K562 (cell line): ENCODE results near the gene ITGAL. TPM values are rescaled to one million over a fixed set of nuclear protein-coding genes. Genes with fewer than 3 reads are reported as not detected.
A peak's percentile ranks its signal among the peaks of the same experiment; 100 is the strongest.

ENCODE experiments used
- EHMT2 ChIP-seq: fragments of 450-650 bp; IDR thresholded peaks from 2 replicates; pipeline ENCODE4 v1.6.1; 2018; ENCODE audit warnings: antibody characterized with exemption
- GTF3C2 ChIP-seq: IDR thresholded peaks from 3 replicates; pipeline ENCODE4 v1.6.1; 2011; ENCODE audit warnings: borderline replicate concordance, mild to moderate bottlenecking, moderate library complexity; ENCODE audit not compliant: insufficient read length; ENCODE audit errors: extremely low read depth
- HCFC1 ChIP-seq: IDR thresholded peaks from 2 replicates; pipeline ENCODE4 v1.6.1; 2012; ENCODE audit warnings: low read depth, low read length, improper control_type of control experiment
- HNRNPH1 ChIP-seq: fragments of 200-400 bp; formaldehyde crosslinking; optimal IDR thresholded peaks from 2 replicates; pipeline ENCODE3; 2017; ENCODE audit warnings: low read depth, mild to moderate bottlenecking, low read length, moderate library complexity
- LCOR ChIP-seq: sonication (generic); formaldehyde crosslinking; IDR thresholded peaks from 2 replicates; pipeline ENCODE4 v1.8.0; 2022; ENCODE audit warnings: mild to moderate bottlenecking, missing genetic modification reagents
- MAFK ChIP-seq: IDR thresholded peaks from 2 replicates; pipeline ENCODE4 v1.6.1; 2011; ENCODE audit warnings: low read length, improper control_type of control experiment
- PRMT5 ChIP-seq: sonication (generic); formaldehyde crosslinking; IDR thresholded peaks from 2 replicates; pipeline ENCODE4 v1.5.0; 2020; ENCODE audit warnings: missing genetic modification reagents
- RNF2 ChIP-seq: sonication (generic); IDR thresholded peaks from 2 replicates; pipeline ENCODE4 v1.6.1; 2016
- SIRT6 ChIP-seq: IDR thresholded peaks from one replicate; pipeline ENCODE4 v1.6.1; 2012; ENCODE audit warnings: low read depth, mild to moderate bottlenecking, control low read depth, inconsistent platforms, low read length, moderate library complexity
- SMAD1 ChIP-seq: fragments of 150-350 bp; IDR thresholded peaks from 2 replicates; pipeline ENCODE4 v1.6.1; 2014; ENCODE audit warnings: low read length, low read depth; ENCODE audit not compliant: partially characterized antibody
- SMAD4 ChIP-seq: fragments of 250-450 bp; sonication (Bioruptor Pico); conservative IDR thresholded peaks from 2 replicates; pipeline ENCODE4 v1.8.0; 2021; ENCODE audit warnings: inconsistent platforms, mild to moderate bottlenecking, moderate library complexity
- TBP ChIP-seq: optimal IDR thresholded peaks from 2 replicates; pipeline ENCODE3; 2011; ENCODE audit warnings: low read depth, low read length, improper control_type of control experiment
- ZFP30 ChIP-seq: fragments of 250-450 bp; sonication (Bioruptor Pico); IDR thresholded peaks from 2 replicates; pipeline ENCODE4 v1.8.0; 2022; ENCODE audit warnings: moderate library complexity, mild to moderate bottlenecking, inconsistent platforms, borderline replicate concordance
- ZNF584 ChIP-seq: fragments of 200-800 bp; sonication (Bioruptor generic); IDR thresholded peaks from 2 replicates; pipeline ENCODE4 v1.6.1; 2016; ENCODE audit warnings: low read depth, mild to moderate bottlenecking, missing genetic modification characterization, missing compliant biosample characterization
- ZNF609 ChIP-seq: sonication (generic); formaldehyde crosslinking; IDR thresholded peaks from 2 replicates; pipeline ENCODE4 v1.8.1; 2023; ENCODE audit warnings: missing genetic modification reagents, mild to moderate bottlenecking, borderline replicate concordance
- polyA plus RNA-seq, 8 experiments: library from polyadenylated mRNA; depleted of rRNA in 4 of 8; stranded (reverse) in 5 of 8; unstranded in 3 of 8; fragments of >200 nt; fragmentation: Nextera tagmentation in 2 of 8; fragmentation: Illumina TruSeq in 1 of 8; extraction: Ambion mirVana in 2 of 8; extraction: Trizol in 1 of 8; gene quantifications; 2 replicates each; pipeline versions ENCODE4 v1.2.1 to v1.2.3, GENCODE V29; 2011 to 2014; ENCODE audit warnings: inconsistent platforms in 1 of 8, missing spikeins in 1 of 8
- total RNA-seq, 7 experiments: library from RNA; depleted of rRNA in 6 of 7; stranded (reverse); fragments of >200 nt in 6 of 7; fragmentation: Illumina TruSeq in 2 of 7; extraction: Trizol in 2 of 7; gene quantifications; 2 replicates each; pipeline versions ENCODE4 v1.2.1 to v1.2.3, GENCODE V29; 2011 to 2021; ENCODE audit warnings: low replicate concordance in 1 of 7
- TF ChIP-seq, protein P1 (sequence below): fragments of 250-450 bp; sonication (Bioruptor Pico); IDR thresholded peaks from 2 replicates; pipeline ENCODE4 v1.8.0; 2021; ENCODE audit warnings: moderate library complexity, mild to moderate bottlenecking, inconsistent platforms
- TF ChIP-seq, protein P2 (sequence below): fragments of 200-400 bp; formaldehyde crosslinking; IDR thresholded peaks from 2 replicates; pipeline ENCODE4 v1.6.1; 2017; ENCODE audit warnings: mild to moderate bottlenecking, low read depth, low read length, moderate library complexity

The ITGAL gene
- total and polyA plus RNA-seq, 9 of the 15 experiments (the other 6 are each of a cell fraction or from before 2014, with no cell fraction given): 0.01 to 0.53 TPM; not detected in 7

DNA sequence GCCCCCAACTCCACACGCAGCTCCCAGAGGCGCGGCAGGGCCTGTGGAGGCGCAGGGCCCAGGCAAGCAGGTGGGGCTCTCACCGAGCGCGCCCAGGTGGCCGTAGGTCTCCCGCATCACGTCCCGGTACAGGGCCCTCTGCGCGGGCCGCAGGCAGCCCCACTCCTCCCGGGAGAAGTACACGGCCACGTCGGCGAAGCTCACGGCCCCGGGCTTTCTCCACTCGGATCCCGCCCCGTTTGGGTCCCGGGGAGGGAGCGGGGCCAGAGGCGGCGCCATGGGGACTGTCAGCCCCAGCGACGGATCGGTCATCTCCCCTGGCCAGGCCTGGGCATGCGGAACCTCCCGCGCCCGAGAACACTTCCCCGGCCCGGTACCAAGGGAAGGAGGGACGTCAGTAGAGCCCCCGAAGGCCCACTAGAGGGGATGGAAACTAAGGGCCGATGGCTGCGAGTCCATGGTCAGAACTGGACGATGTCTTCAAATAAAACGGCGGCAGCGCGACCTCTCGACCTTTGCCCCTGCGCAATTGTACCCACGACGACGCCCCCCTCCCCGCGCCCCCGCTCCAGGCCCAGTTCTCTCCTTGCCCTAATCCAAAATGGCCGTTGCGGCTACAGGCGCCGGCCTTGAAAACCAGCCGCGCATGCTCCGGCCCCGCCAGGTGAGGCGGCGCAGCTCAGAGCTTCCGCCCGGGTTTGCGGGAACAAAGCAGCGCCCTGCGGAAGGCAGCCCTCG, 62.0 kb downstream of the ITGAL start, which contains the start of gene ZNF747 (continued):
- no peak for TF ChIP-seq ZNF609 (CRISPR knock-in tag)
- no peak for TF ChIP-seq HNRNPH1
- TF ChIP-seq, protein P1, sequence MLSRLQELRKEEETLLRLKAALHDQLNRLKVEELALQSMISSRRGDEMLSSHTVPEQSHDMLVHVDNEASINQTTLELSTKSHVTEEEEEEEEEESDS (CRISPR knock-in tag): no peak
- no peak for TF ChIP-seq SMAD1
- TF ChIP-seq GTF3C2: no peak
- TF ChIP-seq MAFK: no peak
- no peak for TF ChIP-seq SIRT6
- TF ChIP-seq ZNF584 (CRISPR knock-in tag): peak; percentile 65
- no peak for TF ChIP-seq PRMT5 (CRISPR knock-in tag)
- TF ChIP-seq LCOR (CRISPR knock-in tag): no peak
- TF ChIP-seq EHMT2: no peak
- TF ChIP-seq TBP: peak; percentile 67
- no peak for TF ChIP-seq ZFP30 (CRISPR knock-in tag)
- TF ChIP-seq SMAD4: no peak
- no peak; the same call in 1 of the 2 replicates for TF ChIP-seq RNF2
- TF ChIP-seq, protein P2, sequence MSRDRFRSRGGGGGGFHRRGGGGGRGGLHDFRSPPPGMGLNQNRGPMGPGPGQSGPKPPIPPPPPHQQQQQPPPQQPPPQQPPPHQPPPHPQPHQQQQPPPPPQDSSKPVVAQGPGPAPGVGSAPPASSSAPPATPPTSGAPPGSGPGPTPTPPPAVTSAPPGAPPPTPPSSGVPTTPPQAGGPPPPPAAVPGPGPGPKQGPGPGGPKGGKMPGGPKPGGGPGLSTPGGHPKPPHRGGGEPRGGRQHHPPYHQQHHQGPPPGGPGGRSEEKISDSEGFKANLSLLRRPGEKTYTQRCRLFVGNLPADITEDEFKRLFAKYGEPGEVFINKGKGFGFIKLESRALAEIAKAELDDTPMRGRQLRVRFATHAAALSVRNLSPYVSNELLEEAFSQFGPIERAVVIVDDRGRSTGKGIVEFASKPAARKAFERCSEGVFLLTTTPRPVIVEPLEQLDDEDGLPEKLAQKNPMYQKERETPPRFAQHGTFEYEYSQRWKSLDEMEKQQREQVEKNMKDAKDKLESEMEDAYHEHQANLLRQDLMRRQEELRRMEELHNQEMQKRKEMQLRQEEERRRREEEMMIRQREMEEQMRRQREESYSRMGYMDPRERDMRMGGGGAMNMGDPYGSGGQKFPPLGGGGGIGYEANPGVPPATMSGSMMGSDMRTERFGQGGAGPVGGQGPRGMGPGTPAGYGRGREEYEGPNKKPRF: no peak
- TF ChIP-seq HCFC1: peak; percentile 91
